Astrocyte (in vitro differentiated cells and primary cell): ENCODE measurements around the gene CIZ1.

Source experiments
- EZH2 ChIP-seq: IDR thresholded peaks from 2 replicates; pipeline ENCODE4 v1.6.1; 2012; ENCODE audit warnings: mild to moderate bottlenecking, low read length, inconsistent platforms; ENCODE audit not compliant: insufficient read depth
- TF ChIP-seq, protein P1 (sequence below): IDR thresholded peaks from 2 replicates; pipeline ENCODE4 v1.5.1; 2011; ENCODE audit warnings: low read depth, mild to moderate bottlenecking, inconsistent platforms, low read length, moderate library complexity; ENCODE audit not compliant: insufficient read depth

DNA sequence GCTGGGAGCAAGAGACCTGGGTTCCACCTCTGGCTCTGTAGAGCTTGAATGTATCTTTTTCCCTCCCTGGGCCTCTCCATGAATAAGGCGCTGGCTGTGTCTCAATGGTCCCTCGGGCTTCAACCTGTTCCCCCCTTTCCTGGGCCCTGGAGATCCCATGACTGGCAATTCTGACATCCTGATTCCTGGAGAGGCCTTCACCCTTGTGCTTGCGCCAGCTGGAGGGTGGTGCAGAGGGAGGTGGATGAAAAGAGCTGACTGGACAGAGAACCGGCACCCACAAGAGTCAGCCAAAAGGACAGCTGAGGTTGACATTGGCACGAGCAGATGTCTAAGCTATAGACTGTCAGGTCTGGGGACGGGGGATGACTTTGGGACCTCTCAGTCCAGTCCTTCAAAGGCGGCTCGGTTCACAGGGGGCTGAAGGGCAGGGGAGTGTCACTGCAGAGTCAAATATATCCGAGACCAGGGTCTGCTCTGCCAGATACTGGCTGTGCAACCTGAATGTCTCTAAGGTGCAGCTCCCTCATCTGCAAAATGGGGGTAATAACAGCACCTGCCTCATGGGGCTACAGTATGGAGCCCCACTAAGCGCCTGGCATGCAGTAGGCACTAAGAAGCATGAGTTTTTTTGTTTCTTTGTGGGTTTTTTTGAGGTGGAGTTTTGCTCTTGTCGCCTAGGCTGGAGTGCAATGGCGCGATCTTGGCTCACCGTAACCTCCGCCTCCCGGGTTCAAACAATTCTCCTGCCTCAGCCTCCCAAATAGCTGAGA, 25.6 kb upstream of the CIZ1 start:
- no peak for TF ChIP-seq EZH2
- TF ChIP-seq, protein P1, sequence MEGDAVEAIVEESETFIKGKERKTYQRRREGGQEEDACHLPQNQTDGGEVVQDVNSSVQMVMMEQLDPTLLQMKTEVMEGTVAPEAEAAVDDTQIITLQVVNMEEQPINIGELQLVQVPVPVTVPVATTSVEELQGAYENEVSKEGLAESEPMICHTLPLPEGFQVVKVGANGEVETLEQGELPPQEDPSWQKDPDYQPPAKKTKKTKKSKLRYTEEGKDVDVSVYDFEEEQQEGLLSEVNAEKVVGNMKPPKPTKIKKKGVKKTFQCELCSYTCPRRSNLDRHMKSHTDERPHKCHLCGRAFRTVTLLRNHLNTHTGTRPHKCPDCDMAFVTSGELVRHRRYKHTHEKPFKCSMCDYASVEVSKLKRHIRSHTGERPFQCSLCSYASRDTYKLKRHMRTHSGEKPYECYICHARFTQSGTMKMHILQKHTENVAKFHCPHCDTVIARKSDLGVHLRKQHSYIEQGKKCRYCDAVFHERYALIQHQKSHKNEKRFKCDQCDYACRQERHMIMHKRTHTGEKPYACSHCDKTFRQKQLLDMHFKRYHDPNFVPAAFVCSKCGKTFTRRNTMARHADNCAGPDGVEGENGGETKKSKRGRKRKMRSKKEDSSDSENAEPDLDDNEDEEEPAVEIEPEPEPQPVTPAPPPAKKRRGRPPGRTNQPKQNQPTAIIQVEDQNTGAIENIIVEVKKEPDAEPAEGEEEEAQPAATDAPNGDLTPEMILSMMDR: no peak
